HL-60/S4 treated with retinoic acid at 250 ng/mL for 4 days and 3 days (cell line): ENCODE data around the gene FBXW8.

Experiments
- in situ Hi-C: fragments of 300-500 bp; cut with MboI; formaldehyde crosslinking; loops from 2 replicates; pipeline ENCODE4 v1.7.0; 2022; ENCODE audit warnings: low sequenced_read_pairs

Gene FBXW8

DNA sequence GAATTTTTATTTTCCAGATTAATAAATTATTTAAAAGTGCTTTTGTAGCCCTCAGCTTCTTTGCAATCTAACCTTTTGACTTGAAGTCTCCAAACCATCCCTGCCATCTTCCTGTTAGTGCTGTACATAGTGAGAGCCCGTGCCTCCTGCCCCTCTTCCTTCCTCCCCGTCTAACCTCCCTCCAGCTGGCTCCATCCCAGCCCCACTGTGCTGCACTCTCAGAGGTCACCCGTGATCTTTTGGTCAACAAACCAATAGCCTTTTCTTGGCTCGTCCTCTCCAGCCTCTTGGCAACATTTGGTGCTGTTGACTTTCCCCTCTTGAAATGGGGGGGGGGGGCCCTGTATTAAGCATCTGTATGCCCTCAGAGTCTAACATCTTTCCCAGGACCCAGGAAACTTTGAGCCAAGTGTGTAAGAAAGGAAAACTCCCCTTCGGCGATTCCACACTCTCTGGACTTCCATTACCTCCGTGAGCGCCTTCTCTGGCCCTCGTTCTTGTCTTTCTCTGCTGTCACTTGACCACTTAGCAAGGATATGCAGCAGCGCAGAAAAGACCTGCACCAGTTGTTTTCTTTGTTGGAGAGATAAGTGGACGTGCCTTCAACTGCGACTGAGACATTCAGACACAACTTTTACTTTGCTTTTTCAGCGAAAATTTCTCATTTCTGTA lies 44.1 kb downstream of the FBXW8 start:
- in situ Hi-C loops, result no loop called here

DNA sequence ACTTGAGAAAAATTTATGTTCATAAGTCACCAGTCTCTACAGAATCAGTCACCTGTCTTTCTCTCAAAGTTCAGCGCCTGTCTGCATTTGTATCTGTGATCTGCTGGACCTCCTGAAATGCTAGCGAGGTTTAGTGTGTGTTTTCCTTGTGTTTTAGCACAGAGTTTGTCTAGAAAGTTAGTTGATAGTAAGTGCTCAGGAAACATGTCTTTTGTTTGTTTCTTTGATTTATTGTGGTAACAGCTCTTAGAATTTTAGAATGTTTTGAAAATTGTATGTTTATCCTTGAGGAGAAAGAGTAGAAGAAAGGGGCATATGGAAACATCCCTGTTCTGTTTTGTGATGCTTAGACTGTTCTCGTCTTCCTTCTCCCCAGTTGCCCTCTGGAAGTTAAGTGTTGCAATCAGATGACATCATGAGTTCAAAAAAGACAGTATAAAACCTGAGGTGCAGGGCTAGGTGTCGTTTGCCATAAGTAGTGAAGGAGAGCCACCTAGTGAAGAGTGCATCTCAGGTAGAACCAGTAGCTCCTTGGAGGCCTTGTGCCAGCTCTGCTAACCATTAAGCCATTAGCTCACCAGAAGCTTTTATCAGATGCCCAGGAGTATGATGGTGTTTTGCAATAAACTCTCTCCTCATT lies 44.8 kb downstream of the FBXW8 start:
- in situ Hi-C loops, result no loop called here

- in situ Hi-C loops, result no loop called here
Measured at GRCh38 chr12:116958402-116959197, 47.9 kb downstream of the FBXW8 start.

DNA sequence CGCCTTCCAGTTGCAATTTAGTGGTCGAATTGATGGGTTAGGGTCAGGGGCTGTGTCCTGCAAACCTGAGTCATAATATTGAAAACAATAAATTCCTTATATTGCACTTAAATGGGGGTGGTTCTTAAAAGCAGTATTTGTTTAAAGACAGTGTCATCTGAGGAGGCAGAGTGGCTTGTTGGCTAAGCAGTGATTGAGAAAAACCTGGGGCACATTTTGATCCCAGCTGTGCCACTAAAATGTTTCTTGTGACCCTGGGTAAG lies 48.4 kb downstream of the FBXW8 start:
- in situ Hi-C loops, result no loop called here

GRCh38 chr12:116959845-116960514 lies 49.2 kb downstream of the FBXW8 start:
- in situ Hi-C loops, result no loop called here

DNA sequence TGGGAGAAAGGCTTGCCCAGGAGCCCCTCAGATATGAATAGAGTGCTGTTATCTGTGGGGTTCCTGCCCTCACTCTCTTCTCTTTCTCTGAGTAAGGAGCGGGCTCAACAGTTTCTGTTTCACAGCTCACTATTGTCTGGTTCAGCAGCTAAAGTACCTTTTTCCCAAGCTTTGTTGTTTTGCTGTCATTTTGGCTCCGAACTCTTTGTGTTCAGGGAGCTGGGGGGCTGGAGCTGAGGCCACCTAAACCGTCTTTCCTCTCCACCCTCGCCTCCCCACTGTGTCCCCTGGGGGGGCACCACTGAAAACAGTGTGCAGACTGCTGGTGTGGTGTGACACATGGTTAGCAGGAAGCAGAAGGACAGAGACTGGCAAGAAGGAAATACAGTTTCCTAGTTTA lies 51.4 kb downstream of the FBXW8 start:
- in situ Hi-C loops, result no loop called here

- in situ Hi-C loops, result no loop called here
Measured at GRCh38 chr12:116962783-116963356, 52.1 kb downstream of the FBXW8 start.

GRCh38 chr12:116964054-116965050 lies 53.6 kb downstream of the FBXW8 start:
- in situ Hi-C loops, result no loop called here

- in situ Hi-C loops, result no loop called here
Measured at GRCh38 chr12:116968986-116969385, 58.2 kb downstream of the FBXW8 start.

GRCh38 chr12:116969615-116970585 lies 59.1 kb downstream of the FBXW8 start:
- in situ Hi-C loops, result no loop called here

- in situ Hi-C loops, result no loop called here
Measured at GRCh38 chr12:116971222-116971621, 60.5 kb downstream of the FBXW8 start.

- in situ Hi-C loops, result no loop called here
Measured at GRCh38 chr12:116975779-116976393, 65.1 kb downstream of the FBXW8 start.

DNA sequence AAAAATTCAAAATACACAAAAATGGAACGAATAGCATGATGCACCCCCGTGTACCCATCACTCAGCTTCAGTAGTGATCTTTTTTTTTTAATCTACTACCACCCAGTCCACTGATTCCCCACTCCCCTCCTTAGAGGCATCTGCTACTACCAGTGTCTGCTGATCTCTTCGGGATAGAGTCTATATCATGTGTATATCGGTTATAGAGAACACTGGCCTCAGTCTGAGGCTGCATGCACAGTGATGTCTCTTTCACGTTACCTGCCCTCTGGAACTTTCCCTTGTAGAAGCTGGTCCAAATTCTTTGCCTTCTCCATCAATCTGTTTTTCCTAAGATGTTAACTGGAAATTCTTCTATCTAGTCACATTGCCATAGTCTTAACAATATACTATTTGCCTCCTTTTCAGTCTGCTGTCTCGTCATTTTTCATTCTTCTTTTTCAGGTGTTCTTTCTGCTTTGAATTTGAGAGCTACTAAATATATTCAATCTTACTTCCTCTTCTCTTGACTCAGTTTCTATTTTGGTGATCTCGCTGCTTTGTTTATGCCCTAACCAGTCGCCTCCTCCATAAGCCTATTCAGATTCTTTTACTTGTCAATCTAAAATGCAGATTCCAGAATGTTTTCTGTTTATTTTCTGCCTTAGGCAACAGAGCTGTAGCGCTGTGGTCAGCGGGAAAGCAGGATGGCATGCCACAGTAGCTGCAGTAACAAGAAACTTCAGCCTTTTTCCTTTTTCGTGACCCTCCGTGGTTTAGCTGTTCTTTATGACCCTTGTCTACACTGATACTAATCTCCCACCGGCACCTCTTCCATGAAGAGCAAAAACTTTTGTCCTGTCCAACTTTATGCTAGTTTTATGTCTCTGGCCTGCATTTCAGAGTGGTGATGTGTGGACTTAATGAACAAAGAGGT lies 67.0 kb downstream of the FBXW8 start:
- in situ Hi-C loops, result no loop called here

- in situ Hi-C loops, result no loop called here
Measured at GRCh38 chr12:116978791-116979508, 68.2 kb downstream of the FBXW8 start.

- in situ Hi-C loops, result no loop called here
Measured at GRCh38 chr12:116980083-116980482, 69.3 kb downstream of the FBXW8 start.

GRCh38 chr12:116982791-116983411 lies 72.2 kb downstream of the FBXW8 start:
- in situ Hi-C loops, result no loop called here
